Prostate gland (tissue), 2 donors: ENCODE measurements around the gene ALDH9A1. TPM values are rescaled to one million over a fixed set of nuclear protein-coding genes. Genes with fewer than 3 reads are reported as not detected.
"Not testable (repeated sequence)": the region's sequence is repeated elsewhere in the genome, so short reads cannot be mapped to it uniquely, and the experiment has no call there.

Source experiments
- DNase-seq: peaks from one replicate; pipeline ENCODE4 v3.0.0-alpha.2; 2019; ENCODE audit warnings: low spot score
- H3K27ac ChIP-seq, 2 donors: fragments of 200-600 bp; sonication (generic); 2 replicates each; pipeline ENCODE4 v1.5.1; 2017 to 2019
- H3K27me3 ChIP-seq: fragments of 200-600 bp; sonication (generic); replicated peaks from 2 replicates; pipeline ENCODE4 v1.5.1; 2019; ENCODE audit not compliant: insufficient read depth
- H3K36me3 ChIP-seq, 2 donors: fragments of 200-600 bp; sonication (generic); 1 replicate in 1 of 2; 2 replicates in 1 of 2; pipeline versions ENCODE4 v1.5.1 to v1.8.1; 2017 to 2019
- H3K4me1 ChIP-seq: fragments of 200-600 bp; sonication (generic); replicated peaks from 2 replicates; pipeline ENCODE4 v1.5.1; 2019
- H3K4me3 ChIP-seq, 2 donors: fragments of 200-600 bp; sonication (generic); 2 replicates each; pipeline ENCODE4 v1.5.1; 2017 to 2019
- H3K9me3 ChIP-seq: fragments of 200-600 bp; sonication (generic); 2 replicates; pipeline ENCODE4 v1.5.1; 2017
- POLR2A ChIP-seq: fragments of 450-650 bp; IDR thresholded peaks from one replicate; pipeline ENCODE4 v1.6.1; 2016; ENCODE audit warnings: antibody characterized with exemption, mild to moderate bottlenecking
- POLR2AphosphoS5 ChIP-seq: sonication (generic); formaldehyde crosslinking; IDR thresholded peaks from one replicate; pipeline ENCODE4 v1.6.1; 2017; ENCODE audit warnings: antibody characterized with exemption
- WGBS: methylation state at CpG from one replicate; pipeline ENCODE4 v1.1.5; 2018; 5-methylcytosine and 5-hydroxymethylcytosine counted together
- intact Hi-C: fragments of 100-400 bp; cut with DNase I; formaldehyde crosslinking; loops from one replicate; pipeline ENCODE4 v1.14.2; 2022
- total RNA-seq, 2 donors: library from RNA; depleted of rRNA; stranded (reverse); fragments of >200 nt; gene quantifications; one replicate each; pipeline ENCODE4 v1.1.0, GENCODE V29; 2016
- TF ChIP-seq, protein P1 (sequence below), 4 experiments: fragments of 200-600 bp in 2 of 4; fragments of 450-650 bp in 2 of 4; sonication (generic) in 2 of 4; IDR thresholded peaks; 1 replicate in 3 of 4; 2 replicates in 1 of 4; pipeline ENCODE4 v1.5.1; 2016 to 2019; ENCODE audit warnings: antibody characterized with exemption in 4 of 4, mild to moderate bottlenecking in 2 of 4, moderate library complexity in 2 of 4

Gene ALDH9A1
- total RNA-seq, 2 donors from 2014 or later: 172 to 206 TPM

GRCh38 chr1:165668184-165668583, 30.2 kb downstream of the ALDH9A1 start:
- DNase-seq: no peak
- WGBS: 93% methylated on average over 3 of the region's 3 CpGs
- Histone ChIP-seq H3K36me3 (peaks cover 2 to 7% of the 10 kb centered on the region in 2 donors), H3K9me3 (no peaks in the 10 kb centered on the region), H3K27ac (no peak overlapping the region), H3K4me1 (no peaks in the 10 kb centered on the region), H3K27me3 (no peaks in the 10 kb centered on the region), H3K4me3 (no peak overlapping the region)
- no peak for TF ChIP-seq POLR2AphosphoS5
- TF ChIP-seq, protein P1, sequence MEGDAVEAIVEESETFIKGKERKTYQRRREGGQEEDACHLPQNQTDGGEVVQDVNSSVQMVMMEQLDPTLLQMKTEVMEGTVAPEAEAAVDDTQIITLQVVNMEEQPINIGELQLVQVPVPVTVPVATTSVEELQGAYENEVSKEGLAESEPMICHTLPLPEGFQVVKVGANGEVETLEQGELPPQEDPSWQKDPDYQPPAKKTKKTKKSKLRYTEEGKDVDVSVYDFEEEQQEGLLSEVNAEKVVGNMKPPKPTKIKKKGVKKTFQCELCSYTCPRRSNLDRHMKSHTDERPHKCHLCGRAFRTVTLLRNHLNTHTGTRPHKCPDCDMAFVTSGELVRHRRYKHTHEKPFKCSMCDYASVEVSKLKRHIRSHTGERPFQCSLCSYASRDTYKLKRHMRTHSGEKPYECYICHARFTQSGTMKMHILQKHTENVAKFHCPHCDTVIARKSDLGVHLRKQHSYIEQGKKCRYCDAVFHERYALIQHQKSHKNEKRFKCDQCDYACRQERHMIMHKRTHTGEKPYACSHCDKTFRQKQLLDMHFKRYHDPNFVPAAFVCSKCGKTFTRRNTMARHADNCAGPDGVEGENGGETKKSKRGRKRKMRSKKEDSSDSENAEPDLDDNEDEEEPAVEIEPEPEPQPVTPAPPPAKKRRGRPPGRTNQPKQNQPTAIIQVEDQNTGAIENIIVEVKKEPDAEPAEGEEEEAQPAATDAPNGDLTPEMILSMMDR (IDR thresholded peaks at IDR 0.05): no peak
- TF ChIP-seq POLR2A: no peak
- intact Hi-C loops: no loop called here

DNA sequence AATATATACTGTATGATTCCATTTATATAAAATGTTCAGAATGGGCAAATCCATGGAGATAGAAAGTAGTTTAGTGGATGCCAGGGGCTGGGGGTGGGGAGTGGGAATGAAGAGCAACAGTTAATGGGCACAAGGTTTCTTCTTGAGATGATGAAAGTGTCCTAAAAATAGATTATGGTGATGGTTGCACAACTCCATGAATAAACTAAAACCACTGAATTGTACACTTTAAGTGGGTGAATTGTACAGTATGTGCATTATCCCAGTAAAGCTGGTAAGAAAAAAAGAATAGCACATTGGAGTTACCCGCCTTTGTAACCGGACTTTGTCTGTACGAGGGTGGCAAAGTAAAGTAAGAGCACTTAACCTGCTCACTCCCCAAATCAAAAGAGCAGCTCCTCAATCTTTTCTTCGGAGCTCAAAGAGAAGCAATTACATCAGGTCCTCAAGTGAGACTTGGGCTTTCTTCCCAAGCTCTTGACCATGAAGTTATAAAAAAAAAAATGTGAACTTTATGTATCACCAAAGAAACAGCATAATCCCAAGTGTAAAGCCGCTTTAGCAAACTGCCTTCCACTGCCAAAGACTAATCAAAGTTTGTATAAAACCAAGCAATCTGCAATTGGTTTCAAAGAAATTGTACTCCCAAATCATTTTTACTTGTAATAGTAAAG, 32.1 kb downstream of the ALDH9A1 start:
- intact Hi-C loops: no loop called here
- 74% methylated on average over 5 of the region's 5 CpGs for WGBS
- Histone ChIP-seq H3K27me3 (no peaks in the 10 kb centered on the region), H3K4me1 (no peaks in the 10 kb centered on the region), H3K4me3 (no peak overlapping the region), H3K27ac (no peak overlapping the region), H3K36me3 (peaks cover 2 to 7% of the 10 kb centered on the region in 2 donors), H3K9me3 (no peaks in the 10 kb centered on the region)
- no peak for DNase-seq
- TF ChIP-seq, protein P1 (IDR thresholded peaks at IDR 0.05): no peak
- TF ChIP-seq POLR2A (no peak), POLR2AphosphoS5 (no peak)

GRCh38 chr1:165662186-165662585, 36.2 kb downstream of the ALDH9A1 start:
- intact Hi-C loops: no loop called here
- 88% methylated on average over 3 of the region's 3 CpGs for WGBS
- no peak overlapping the region for H3K4me3 ChIP-seq
- no peak overlapping the region for H3K27ac ChIP-seq
- peaks cover 2 to 5% of the 10 kb centered on the region in 2 donors for H3K36me3 ChIP-seq
- no peak for DNase-seq
- TF ChIP-seq POLR2A (no peak), POLR2AphosphoS5 (no peak)
- TF ChIP-seq, protein P1 (IDR thresholded peaks at IDR 0.05): no peak
- no peaks in the 10 kb centered on the region for H3K9me3 ChIP-seq
- H3K4me1 ChIP-seq: no peaks in the 10 kb centered on the region
- no peaks in the 10 kb centered on the region for H3K27me3 ChIP-seq

DNA sequence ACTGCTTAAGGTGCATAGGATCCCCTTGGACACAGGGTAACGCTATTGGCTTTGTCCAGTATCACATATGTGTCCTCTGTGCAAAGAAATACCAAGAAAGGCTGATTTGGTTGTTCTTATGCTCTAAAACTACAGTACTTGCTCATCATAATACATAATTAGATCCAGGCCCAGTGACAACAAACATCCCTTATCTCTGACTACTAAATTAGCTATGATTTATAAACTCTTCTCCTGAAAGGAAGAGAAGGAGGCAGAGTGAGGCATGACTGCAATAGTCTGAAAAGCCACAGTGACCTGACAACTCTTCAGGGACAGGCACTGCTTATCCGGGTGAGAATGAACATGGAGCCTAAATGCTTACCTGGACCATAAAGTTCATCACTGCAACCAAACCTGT, 36.7 kb downstream of the ALDH9A1 start:
- peaks cover under 1 to 2% of the 10 kb centered on the region in 2 donors for H3K36me3 ChIP-seq
- H3K4me3 ChIP-seq: no peak overlapping the region
- no peaks in the 10 kb centered on the region for H3K4me1 ChIP-seq
- 72% methylated on average over 2 of the region's 2 CpGs for WGBS
- no peaks in the 10 kb centered on the region for H3K27me3 ChIP-seq
- no peak for DNase-seq
- no peaks in the 10 kb centered on the region for H3K9me3 ChIP-seq
- H3K27ac ChIP-seq: no peak overlapping the region
- intact Hi-C loops: no loop called here
- TF ChIP-seq POLR2A (no peak), POLR2AphosphoS5 (no peak)
- TF ChIP-seq, protein P1 (IDR thresholded peaks at IDR 0.05): no peak

GRCh38 chr1:165659581-165659895, 38.8 kb downstream of the ALDH9A1 start:
- DNase-seq: no peak
- no peak for TF ChIP-seq POLR2AphosphoS5
- TF ChIP-seq POLR2A: no peak
- TF ChIP-seq, protein P1 (IDR thresholded peaks at IDR 0.05): no peak
- no peaks in the 10 kb centered on the region for H3K27me3 ChIP-seq
- no peak overlapping the region for H3K27ac ChIP-seq
- intact Hi-C loops: no loop called here
- H3K36me3 ChIP-seq: peaks cover 0 to 2% of the 10 kb centered on the region in 2 donors
- H3K4me1 ChIP-seq: no peaks in the 10 kb centered on the region
- no peaks in the 10 kb centered on the region for H3K9me3 ChIP-seq
- 71% methylated on average over 3 of the region's 3 CpGs for WGBS
- no peak overlapping the region for H3K4me3 ChIP-seq

DNA sequence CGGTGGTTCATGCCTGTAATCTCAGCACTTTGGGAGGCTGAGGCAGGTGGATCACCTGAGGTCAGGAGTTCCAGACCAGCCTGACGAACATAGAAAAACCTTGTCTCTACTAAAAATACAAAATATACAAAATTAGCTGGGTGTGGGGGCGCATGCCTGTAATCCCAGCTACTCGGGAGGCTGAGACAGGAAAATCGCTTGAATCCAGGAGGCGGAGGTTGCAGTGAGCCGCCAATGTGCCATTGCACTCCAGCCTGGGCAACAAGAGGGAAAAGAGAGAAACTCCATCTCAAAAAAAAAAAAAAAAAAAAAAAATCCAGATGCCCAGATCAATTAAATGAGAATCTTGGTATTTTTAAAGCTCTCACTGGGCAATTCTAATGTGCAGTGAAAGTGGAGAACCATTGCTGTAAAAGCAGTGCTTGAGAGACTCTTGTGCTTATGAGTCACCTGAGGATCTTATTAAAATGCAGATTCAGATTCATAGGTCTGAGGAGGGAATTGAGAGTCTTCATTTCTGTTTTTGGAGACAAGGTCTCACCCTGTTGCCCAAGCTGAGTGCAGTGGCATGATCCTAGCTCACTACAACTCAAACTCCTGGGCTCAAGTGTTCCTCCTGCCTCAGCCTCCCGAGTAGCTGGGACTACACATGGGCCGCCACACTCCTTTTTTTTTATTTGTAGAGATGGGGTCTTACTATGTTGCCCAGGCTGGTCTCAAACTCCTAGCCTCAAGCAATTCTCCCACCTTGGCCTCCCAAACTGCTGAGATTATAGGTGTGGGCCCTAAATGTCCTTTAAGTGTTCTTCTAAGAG, 39.4 kb downstream of the ALDH9A1 start:
- H3K4me3 ChIP-seq, H3K27me3 ChIP-seq, H3K4me1 ChIP-seq, H3K36me3 ChIP-seq, H3K9me3 ChIP-seq, DNase-seq, H3K27ac ChIP-seq, intact Hi-C loops: not testable (repeated sequence)
- WGBS: 93% methylated on average over 9 of the region's 9 CpGs
